ENCODE results near the gene C10orf62. TPM values are rescaled to one million over a fixed set of nuclear protein-coding genes. Genes with fewer than 3 reads are reported as not detected.

The C10orf62 gene
- total and polyA plus RNA-seq, 2 of the 13 experiments (the other 11 are each of a cell fraction or from before 2014, with no cell fraction given) = 0.61 to 1.6 TPM

- TF ChIP-seq HNF1A (IDR thresholded peaks at IDR 0.05; ENCODE audit: low read depth) (no peak; the same call in 1 of the 2 replicates), HNF1A (CRISPR knock-in tag; IDR thresholded peaks at IDR 0.05; ENCODE audit: borderline replicate concordance) (peak; percentile 32; the same call in 1 of the 2 replicates), ESRRA (CRISPR knock-in tag; IDR thresholded peaks at IDR 0.05; ENCODE audit: low read depth) (0 out of 2 replicates have a peak, but pooled peaks have one; percentile 20), ZFP36L1 (CRISPR knock-in tag; IDR thresholded peaks at IDR 0.05) (no peak), ERF (CRISPR knock-in tag; IDR thresholded peaks at IDR 0.05) (peak; percentile 24; the same call in 1 of the 2 replicates), ZSCAN31 (CRISPR knock-in tag; IDR thresholded peaks at IDR 0.05; ENCODE audit: low read depth) (0 out of 2 replicates have a peak, but pooled peaks have one; percentile 67), SPEN (CRISPR knock-in tag; IDR thresholded peaks at IDR 0.05; ENCODE audit: low read depth) (no peak), ARID5B (CRISPR knock-in tag; IDR thresholded peaks at IDR 0.05) (peak; percentile 24; the same call in 1 of the 2 replicates), GABPB1 (CRISPR knock-in tag; IDR thresholded peaks at IDR 0.05) (peak; percentile 49), HMGXB3 (CRISPR knock-in tag; IDR thresholded peaks at IDR 0.05; ENCODE audit: borderline replicate concordance) (peak; percentile 85; the same call in 1 of the 2 replicates), ARID2 (CRISPR knock-in tag; IDR thresholded peaks at IDR 0.05; ENCODE audit: borderline replicate concordance) (no peak), POLR2A (IDR thresholded peaks at IDR 0.05; ENCODE audit: insufficient read depth in 1 of 2, low read depth in 2 of 2, low read length in 2 of 2) (peak; percentile 42 to 53; a peak in 3 of 4 replicates), RXRA (CRISPR knock-in tag; IDR thresholded peaks at IDR 0.05) (0 out of 2 replicates have a peak, but pooled peaks have one; percentile 14), PHF20 (CRISPR knock-in tag; IDR thresholded peaks at IDR 0.05) (peak; percentile 19; the same call in 1 of the 2 replicates), TFAP4 (IDR thresholded peaks at IDR 0.05; ENCODE audit: borderline replicate concordance, low read depth) (peak; percentile 45; the same call in 1 of the 2 replicates)
Observed at GRCh38 chr10:97584060-97584797, 5.3 kb upstream of the C10orf62 start, which contains the start of gene HOGA1 (continued).
